Right lobe of liver (tissue), 4 donors: ENCODE results near the gene TLCD4.

ENCODE experiments used
- POLR2A ChIP-seq: fragments of 450-650 bp; IDR thresholded peaks from one replicate; pipeline ENCODE4 v1.6.1; 2017; ENCODE audit warnings: antibody characterized with exemption, mild to moderate bottlenecking
- TF ChIP-seq, protein P1 (sequence below), 4 donors: fragments of 200-600 bp in 3 of 4; fragments of 450-650 bp in 1 of 4; IDR thresholded peaks; one replicate each; pipeline versions ENCODE4 v1.5.1 to v1.8.0; 2016 to 2022; ENCODE audit warnings: antibody characterized with exemption in 4 of 4, mild to moderate bottlenecking in 2 of 4
- donor health status: DM: no; HTN: no; CAD: no.
- donor health status: DM: no; HTN: no; CAD: no.
- donor health status: DM: no; HTN: yes; CAD: no.

DNA sequence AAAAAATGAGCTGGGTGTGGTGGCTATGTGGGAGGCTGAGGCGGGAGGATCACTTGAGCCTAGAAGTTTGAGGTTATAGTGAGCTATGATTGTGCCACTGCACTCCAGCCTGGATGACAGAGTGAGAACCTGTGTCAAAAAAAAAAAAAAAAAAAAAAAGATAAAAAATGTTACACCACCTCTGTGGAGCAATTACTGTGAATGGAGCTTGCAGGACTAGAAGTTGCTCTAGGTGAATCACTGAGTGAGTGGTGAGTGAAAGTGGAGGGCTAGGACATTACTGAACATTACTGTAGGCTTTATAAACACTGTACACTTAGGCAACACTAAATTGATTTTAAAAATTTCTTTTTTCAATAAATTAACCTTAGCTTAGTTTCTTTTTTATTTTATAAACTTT, 21.9 kb downstream of the TLCD4 start:
- TF ChIP-seq, protein P1, sequence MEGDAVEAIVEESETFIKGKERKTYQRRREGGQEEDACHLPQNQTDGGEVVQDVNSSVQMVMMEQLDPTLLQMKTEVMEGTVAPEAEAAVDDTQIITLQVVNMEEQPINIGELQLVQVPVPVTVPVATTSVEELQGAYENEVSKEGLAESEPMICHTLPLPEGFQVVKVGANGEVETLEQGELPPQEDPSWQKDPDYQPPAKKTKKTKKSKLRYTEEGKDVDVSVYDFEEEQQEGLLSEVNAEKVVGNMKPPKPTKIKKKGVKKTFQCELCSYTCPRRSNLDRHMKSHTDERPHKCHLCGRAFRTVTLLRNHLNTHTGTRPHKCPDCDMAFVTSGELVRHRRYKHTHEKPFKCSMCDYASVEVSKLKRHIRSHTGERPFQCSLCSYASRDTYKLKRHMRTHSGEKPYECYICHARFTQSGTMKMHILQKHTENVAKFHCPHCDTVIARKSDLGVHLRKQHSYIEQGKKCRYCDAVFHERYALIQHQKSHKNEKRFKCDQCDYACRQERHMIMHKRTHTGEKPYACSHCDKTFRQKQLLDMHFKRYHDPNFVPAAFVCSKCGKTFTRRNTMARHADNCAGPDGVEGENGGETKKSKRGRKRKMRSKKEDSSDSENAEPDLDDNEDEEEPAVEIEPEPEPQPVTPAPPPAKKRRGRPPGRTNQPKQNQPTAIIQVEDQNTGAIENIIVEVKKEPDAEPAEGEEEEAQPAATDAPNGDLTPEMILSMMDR (IDR thresholded peaks at IDR 0.05) = no peak
- TF ChIP-seq POLR2A = no peak
